Activated effector memory CD4-positive, alpha-beta T cell treated with Interleukin-2 at 50 U/mL for 16 hours (primary cell): ENCODE data around the gene HMG20B.

Experiments
- DNase-seq: peaks from one replicate; pipeline ENCODE4 v3.0.0-alpha.2; 2020

Gene HMG20B

DNA sequence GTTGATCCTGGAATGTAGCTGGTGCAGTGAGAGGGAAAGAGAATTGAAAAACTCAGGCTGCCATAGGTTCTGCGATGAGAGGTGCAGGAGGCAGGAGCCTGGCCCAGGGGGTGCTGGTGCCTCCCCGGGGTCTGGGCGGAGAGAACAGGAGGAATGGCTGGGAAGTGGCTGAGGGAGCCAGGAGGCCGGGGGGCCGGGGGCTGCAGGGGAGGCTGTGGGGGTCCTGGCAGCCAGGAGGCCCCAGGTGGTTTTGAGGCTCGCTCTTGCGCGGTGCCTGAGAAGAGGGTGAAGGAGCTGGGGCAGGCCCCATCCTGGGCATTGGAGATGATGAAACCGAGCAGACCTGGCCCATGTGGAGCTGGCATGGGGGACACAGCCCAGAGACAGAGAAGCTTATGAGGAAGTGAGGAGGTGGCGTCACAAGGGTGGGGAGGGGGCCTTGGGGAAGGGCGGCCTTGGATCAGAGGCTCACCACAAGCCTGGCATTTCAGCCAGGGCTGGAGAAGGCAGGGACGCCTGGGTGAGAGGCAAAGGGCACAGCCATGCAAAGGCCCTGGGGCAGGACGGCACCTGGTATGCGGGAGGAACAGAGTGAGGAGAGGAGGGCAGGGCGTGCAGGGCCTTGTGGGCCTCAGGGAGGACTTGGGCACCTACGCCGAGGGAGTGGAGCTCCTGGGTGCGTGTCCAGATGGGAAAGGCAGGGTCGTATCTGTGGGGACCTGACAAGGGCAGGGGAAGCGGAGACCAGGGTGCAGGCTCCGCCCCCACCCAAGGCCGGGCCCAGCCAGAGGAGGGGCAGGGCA is 35.1 kb upstream of the HMG20B start:
- no peak for DNase-seq

DNA sequence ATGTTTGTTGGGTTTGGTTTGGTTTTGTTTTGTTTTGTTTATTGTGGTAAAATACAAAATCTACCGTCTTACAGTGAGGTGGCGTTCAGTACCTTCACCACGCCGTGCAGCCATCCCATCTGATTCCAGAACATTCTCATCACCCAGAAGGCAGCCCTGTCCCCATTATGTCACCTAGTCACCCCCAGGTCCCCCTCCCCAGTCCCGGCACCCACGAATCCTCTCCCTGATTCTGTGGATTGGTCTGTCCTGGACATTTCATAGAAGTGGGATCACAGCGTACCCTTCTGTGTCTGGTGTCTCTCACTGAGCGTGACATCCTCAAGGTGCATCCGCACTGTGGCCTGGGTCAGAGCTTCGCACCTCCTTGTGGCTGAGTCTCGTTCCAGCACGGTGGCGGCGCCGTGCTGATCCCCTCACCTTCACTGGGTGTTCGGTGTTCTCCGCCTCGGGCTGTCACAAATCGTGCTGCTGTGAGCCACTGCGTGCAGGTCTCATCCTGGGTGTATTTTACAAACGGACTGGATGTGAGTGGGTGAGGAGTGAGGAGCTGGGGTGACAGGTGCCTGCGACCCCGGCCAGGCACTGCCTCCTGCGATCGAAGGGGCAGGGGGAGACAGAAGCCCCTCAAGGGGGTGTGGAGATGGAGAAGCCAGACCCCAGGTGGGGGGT is 34.4 kb upstream of the HMG20B start:
- no peak for DNase-seq

DNA sequence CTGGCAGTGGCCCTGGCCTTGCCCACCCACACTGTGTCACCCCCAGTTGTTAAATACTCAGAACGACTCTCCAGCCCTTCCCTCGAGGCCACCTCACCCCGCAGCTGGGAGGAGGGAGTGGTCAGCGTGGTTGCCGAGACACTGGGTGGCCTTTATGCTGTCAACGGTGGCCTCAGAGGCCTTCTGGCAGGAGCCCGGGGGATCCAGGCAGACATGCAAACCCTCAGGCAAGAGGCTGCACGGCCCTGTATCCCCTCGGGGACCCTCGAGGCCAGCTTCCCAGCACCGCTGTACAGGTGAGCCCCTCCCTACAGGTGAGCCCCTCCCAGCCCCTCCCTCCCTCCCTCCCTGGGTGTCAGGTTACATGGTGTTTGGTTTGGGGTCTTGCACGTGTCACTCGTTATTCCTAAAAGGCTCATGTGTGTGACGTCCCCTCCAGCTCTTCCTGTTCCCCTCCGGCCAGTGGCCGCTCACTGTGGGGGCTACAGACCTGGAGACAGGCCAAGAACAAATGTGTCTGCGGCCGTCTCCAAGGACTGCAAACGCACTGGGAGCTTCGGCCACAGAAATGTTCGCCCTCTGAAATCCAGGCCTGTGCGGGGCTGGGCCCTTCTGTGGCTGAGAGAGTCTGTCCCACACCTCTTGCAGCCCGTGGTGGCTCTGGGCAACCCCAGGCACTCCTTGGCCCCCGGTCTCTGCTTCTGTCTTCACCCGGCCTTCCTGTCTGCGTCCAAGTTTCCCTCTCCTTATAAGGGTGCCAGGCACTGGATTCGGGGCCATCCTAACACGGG is 33.6 kb upstream of the HMG20B start, which contains the start of gene TEKTIP1:
Gene TEKTIP1, plus strand, starts transcription at position 210 of the 791 bp plus-strand sequence. Its CDS starts 4 bp downstream, at position 214.
- DNase-seq: no peak

DNA sequence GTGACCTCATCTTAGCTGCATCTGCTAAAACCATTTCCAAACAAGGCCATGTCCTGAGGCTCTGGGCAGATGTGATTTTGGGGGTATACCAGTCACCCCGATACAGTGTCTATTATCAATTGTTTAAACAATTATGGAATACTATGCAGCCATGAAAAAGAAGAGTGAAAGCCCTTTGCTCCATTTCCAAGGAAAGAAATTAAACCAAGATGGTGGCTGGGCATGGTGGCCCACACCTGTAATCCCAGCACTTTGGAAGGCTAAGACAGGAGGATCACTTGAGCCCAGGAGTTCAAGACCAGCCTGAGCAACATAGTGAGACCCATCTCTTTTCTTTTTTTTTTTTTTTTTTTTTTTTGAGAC is 33.0 kb upstream of the HMG20B start:
- DNase-seq: no peak

DNA sequence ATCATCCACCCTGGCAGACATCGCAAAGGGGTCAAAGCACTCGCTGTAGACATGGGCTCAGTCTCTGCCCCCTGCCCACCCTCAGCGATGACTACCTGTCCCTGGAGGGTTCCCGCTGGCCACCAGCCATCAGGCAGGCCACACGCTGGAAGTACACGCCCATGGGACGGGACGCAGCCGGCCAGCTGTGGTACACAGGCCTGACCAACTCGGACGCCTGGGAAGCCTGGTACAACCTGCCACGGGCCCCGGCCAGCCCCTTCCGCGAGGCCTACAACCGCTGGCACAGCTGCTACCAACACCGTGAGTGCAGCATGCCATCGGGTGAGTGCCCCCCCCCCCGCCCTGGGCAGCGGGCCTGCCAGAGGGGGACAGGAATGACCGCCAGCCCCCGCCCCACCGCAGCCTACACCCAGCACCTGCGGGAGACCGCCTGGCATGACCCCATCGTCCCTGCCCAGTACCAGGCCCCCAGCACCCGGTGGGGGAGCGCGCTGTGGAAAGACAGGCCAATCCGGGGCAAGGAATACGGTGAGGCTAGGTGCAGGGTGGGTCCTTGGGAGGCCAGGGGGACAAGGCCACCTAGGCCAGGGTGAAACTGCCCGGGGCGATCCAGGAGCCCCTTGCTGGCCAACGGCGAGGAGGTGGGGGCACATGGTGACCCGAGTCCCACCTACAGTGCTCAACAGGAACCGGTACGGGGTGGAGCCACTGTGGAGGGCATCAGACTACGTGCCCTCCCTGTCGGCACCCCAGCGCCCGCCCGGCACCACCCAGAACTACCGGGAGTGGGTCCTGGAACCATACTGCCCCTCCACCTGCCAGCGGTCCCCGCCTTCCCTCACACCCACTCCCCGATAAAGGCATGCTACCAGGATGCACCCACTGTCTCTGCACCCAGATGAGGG is 29.3 kb upstream of the HMG20B start:
- no peak for DNase-seq

DNA sequence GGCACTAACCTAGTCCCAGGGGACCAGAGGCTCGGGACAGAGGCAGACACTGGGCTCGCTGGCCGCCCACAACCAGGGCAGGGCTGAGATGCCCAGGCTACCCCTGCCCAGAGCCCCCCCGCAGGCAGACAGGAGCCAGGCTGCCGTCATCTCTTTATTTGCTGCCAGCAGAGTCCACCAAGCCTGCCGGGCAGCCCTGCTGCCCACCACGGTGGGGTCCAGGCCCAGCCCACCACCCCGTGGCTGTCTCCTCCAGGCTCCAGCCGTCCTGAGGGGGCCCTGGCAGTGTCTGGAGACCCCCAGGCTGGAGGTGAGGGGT is 28.7 kb upstream of the HMG20B start:
- no peak for DNase-seq

DNA sequence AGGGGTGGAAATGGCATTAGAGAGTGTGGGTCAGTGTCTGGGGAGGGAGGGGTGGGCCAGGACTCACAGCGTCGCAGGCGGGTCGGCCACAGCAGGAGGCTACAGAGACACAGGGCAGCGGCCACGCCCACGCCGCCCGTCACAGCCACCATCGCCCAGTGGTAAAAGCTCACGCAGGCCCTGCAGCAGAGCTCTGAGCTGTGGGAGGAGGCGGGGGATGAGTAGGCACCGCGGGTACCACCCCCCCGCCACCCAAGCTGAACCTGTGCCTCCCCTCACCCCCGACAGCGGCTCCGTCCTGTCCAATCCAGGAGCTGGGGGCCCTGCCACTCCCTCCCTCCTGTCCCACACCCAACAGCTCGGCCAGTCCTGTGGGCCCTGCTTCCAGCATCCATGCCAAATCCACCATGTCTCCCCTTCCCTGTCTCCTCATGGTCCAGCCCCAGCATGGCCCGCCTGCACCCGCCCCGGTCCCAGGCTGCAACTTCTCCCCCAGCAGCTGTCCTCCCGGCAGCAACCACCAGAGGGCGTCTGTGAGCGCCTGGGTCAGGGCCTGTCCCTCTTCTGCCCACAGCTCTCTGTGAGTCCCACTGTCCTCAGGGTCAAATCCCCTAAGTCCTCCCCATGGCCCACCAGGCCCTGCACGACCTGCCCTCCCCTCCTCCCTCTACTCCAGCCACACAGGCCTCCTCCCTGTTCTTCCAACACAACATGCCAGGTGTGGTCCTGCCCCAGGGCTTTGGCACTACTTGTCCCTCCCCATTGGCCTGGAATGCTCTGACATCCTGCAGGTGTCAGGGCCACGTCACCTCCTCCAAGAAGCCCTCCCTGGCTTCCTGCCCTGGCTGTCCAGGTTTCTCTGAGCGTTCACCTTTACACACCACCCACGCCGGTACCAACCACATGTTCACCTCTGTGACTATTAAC is 27.7 kb upstream of the HMG20B start:
- DNase-seq: peak; percentile 64

DNA sequence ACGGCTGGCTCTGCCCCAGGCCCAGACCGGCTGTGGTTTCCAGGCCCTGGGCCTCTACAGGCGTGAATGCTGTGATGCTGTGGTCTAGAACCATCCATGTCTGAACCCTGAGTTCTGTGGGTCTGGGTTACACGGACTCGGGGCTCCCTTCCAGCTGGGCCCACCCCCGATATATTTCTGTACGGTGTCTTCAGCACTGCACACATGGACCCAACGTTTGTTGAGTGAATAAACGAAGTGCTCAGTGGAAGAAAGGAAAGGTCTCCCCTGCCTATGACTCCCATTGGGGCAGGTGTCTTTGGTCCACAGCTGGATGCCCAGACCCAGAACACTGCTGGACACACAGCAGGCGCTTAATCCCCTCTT is 27.1 kb upstream of the HMG20B start:
- DNase-seq: no peak

DNA sequence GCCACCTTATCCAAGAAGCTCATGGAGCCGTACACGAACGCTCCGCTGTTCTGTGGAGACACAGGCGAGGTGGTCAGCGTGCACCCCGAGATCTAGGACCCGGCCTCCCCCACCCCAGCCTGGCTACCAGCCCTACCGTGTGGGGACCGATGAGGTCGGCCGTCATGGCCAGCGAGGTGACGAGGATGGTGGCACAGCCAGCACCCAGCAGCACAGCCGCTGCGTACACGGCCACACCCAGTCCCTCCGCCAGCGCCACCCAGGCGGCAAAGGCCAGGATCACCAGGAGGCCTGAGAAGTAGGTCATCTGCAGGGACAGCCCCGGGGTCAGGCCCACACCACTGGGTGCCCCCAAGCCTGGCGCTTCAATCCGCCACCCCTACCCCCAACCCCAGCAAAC is 26.6 kb upstream of the HMG20B start:
- DNase-seq: no peak

DNA sequence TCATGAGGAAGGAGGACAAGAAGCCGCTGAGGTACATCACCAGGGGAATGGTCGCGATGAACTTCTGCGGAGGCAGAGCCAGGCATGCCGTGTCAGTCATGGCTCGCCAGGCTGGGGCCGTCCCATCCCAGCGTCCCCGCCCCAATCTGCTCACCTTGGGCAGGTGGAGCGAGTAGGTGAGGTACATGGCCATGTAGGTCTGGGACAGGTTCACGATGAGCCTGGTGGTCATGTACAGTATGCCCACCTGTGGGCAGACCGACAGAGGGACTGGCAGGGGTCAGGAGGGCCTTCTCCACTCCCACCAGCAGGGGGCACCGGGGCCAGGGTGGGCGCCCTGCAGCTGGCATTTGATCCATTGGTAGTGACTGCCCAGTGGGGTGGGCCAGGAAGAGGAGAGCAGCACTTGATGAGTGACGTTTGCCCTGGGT is 25.4 kb upstream of the HMG20B start:
- DNase-seq: no peak

DNA sequence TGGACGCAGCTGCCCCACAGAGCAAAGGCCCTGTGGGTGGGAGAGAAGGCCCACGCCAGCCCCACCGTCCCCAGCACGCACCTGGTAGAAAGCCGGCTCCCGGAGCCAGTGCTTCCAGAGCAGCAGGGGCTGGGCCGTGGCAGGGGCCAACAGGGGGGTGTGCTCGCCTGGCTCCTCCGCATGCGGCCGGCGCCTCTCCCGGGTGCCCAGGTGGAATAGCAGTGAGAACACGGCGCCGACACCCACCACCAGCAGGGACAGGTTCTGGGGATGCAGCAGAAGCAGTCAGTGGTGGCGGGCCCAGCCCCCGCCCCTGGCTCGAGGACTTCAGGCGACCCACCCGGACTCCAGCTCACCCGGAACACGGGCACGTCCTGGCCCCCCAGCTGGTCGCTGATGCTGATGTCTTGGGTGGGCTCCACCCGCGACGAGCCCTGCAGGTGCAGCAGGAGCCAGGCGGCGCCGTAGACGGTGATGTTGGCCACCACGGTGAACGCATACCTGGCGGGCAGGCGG is 24.9 kb upstream of the HMG20B start:
- no peak for DNase-seq

DNA sequence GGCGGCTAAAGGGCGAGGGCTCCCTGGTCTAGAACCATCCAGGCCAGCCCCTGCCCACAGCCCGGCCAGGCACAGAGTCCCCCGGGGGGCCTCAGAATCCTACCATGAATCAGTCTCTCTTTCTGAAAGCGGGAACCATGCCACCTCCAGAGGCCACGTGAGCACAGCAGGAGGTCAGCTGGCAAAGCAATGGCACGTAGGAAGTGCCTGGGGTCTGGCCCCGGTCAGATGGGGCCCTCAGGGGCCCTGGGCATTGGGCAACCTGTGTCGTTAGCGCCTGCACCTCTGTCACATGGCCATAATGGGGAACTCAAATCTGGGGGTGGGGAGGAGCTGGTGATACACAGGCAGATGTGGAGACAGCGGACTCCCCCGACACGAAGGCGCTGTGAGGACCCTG is 24.1 kb upstream of the HMG20B start:
- DNase-seq: no peak

DNA sequence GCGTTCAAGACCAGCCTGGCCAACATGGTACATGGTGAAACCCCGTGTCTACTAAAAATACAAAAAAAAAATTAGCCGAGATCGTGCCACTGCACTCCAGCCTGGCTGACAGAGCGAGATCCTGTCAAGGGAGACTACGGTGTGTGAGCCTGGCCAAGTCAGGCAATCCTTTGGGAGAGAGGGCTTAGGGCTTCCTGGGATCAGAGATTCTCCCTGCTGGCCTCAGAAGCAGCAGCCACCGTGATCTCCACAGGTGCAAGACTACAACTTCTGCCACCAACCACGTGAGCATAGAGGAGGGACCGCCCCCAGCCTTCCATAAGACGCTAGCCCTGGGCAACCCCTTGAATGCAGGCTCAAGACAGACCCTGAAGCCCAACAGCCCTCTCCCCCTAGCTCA is 22.9 kb upstream of the HMG20B start:
- DNase-seq: no peak

DNA sequence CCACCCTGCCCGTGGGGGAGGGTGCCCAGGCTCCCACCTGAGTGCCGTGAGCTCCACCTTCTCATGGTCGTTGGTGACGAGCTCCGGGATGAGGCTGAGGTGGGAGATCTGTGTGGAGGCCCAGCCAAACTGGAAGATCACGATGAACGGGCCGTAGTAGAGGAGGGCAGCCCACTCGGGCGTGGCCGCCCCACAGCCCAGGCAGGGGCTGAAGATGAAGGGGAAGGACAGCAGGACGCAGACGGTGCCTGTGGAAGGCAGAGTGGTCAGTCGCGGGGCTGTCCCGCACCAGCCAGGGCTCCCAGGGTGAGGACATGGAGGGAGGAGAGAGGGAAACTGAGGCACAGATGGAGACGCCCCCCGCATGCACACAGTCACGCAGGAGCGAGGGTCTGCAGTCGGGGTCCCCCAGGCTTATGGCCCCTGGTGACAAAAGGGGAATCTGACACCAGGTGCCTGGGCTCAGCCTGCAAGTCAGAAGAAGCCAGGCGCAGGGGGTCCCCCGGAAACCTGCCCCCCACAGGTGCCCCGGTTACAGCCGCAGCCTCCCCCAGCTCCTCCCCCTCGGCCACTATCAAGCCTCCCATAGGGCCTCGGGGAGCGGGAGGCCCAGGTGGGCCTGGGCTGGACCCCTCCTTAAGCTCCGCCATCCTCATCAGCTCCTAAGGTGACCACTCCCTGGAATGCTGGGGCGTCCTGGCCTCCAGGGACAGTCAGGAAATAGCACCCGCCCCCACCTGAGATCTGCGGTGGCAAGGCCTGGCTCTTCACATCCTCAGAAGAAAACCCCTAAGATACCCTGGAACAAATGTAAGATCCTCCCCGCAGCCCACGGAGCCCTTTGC is 21.6 kb upstream of the HMG20B start:
- no peak for DNase-seq

DNA sequence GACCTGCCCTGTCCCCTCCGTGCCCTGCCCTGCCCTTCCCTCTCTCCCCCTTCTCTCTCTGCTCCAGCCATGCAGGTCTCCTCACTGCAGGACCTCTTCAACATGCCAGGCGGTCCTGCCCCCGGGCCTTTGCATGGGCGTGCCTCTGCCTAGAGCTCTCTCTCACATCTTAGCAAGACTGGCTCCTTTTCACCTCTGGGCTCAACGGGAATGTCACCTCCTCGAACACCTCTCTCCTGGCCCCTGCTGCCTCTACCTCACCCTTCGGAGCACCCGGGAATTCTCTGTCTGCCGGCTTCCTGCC is 21.0 kb upstream of the HMG20B start:
- DNase-seq: no peak

DNA sequence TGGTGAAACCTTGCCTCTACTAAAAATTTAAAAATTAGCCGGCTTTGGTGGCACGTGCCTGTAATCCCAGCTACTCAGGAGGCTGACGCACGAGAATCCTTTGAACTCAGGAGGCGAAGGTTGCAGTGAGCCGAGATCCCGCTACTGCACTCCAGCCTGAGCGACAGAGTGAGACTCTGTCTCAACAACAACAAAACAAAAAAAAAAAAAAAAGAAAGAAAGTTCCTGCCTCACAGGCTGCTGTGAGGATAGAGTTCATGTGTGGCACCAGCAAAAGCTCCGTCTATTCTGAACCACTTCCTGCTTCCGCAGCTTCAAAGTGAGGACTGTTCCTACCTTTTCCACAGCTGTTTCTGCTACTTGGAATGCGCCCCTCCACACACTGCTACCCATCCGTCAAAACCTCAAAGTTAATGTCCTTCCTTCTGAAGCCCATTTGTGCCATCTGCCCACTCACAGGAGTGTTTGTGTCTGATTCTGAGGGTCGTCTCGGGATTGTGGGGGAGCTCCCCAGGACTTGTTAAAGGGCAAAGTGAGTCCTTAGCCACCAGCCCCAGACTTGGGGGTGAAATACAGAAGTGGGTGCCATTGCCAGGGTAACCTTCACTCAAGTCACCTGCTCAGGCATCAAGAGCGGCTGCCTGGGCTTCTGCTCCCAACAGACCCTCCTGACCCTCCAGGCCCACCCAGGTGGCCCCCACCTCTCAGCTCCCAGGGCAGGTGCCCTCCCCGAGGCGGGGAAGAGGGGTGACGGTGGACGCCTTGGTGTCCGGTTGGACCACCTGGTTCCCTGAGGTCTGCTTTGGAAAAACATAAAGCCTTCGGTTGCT is 18.3 kb upstream of the HMG20B start:
- peak; percentile 40 for DNase-seq

DNA sequence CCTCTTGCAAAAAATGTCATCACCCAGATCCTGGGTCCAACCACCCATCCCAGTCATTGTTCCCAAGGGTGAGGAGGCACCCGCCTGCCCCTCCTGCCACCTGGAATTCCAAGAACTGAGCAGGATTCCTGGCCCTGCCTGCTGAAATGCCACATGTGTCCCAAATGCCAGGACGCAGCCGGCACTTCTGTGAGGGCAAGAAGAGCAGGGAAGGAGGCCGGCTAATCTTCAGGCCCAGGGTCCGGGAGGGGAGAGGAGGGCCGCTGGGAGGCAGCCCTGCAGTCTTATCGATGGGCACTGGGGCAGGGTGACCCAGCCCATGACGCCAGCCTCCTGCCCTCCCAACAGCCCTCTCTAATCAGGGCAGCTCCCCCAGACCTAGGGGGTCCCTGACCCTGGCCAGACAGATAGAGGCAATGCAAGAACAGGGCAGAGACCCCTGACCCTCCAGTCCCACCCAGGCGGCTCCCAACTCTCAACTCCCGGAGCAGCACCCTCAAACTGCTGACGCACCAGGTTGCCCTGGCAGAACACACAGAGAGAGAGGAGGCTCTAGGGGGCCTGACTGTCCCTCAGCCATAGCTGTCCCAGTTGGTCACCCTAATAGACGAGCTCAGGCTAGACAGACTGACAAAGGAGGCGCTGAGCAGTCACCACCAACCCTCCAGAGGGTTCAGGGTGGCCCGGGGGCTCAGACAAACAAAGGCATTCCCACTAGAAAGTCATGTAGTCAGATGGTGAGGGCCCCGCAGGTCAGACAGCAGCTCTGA is 16.9 kb upstream of the HMG20B start:
- DNase-seq: no peak

DNA sequence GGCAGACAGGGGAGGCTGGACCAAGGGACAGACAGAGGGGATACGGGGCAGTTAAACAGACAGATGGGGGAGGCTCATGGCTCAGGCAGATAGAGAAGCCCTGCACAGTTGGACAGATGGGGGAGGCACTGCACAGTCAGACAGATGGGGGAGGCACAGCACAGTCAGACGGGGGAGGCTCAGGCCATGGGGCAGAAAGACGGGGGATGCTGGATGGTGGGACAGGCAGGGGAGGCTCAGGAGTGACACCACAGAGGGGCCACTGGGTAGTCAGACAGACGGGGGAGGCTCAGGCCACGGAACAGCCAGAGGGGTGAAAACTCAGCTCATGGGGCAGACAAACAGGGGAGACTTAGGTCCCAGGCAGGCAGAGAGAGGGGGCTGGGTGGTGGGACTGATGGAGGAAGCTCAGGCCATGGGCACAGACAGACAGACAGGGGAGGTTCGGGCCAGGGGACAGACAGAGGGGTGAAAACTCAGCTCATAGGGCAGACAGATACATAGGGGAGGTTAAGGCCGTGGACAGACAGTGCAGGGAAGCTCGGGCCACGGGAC is 16.2 kb upstream of the HMG20B start:
- DNase-seq: no peak
